DOHH2 (cell line): ENCODE data around the gene CTRL.

Experiments used
- CTCF ChIP-seq: fragments of 200-600 bp; sonication (generic); IDR thresholded peaks from one replicate; pipeline ENCODE4 v1.5.1; 2014; ENCODE audit warnings: antibody characterized with exemption, mild to moderate bottlenecking, low read depth, low read length; ENCODE audit not compliant: poor library complexity, severe bottlenecking
- EZH2phosphoT487 ChIP-seq: fragments of 200-600 bp; sonication (generic); IDR thresholded peaks from 2 replicates; pipeline ENCODE4 v1.6.1; 2017; ENCODE audit warnings: borderline replicate concordance, mild to moderate bottlenecking, antibody characterized with exemption, low read length, moderate library complexity, mixed read lengths

GRCh38 chr16:67915831-67916723 is 15.6 kb downstream of the CTRL start:
- TF ChIP-seq CTCF (no peak), EZH2phosphoT487 (no peak)
